Amniotic stem cell (primary cell): ENCODE measurements around the gene CAMK2A.

Experiments used
- DNase-seq: peaks from one replicate; lab custom pipeline; 2025; lab: John Stamatoyannopoulos, UW

The CAMK2A gene

DNA sequence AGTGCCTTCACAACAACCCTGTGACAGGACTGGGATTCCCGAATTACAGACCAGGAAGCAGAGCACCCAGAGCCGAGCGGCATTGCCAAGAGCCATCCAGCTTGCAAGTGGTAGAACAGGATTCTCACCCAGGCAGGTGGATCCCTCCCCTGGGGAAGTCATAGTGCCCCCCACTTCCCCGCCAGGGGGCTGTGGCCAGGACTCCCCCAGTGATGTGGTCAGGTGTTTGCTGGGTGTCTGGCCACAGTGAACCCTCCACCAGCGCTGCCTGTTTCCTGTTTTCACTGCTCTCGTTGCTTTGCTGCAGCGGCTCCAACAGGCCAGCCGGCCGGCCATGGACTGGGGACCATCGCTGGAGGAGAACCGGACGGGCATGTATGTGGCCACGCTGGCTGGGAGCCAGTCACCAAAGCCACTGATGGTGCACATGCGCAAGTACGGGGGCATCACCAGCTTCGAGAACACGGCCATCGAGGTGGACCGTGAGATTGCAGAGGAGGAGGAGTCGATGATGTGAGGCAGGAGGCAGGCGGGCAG lies 80.4 kb downstream of the CAMK2A start:
- no peak for DNase-seq

DNA sequence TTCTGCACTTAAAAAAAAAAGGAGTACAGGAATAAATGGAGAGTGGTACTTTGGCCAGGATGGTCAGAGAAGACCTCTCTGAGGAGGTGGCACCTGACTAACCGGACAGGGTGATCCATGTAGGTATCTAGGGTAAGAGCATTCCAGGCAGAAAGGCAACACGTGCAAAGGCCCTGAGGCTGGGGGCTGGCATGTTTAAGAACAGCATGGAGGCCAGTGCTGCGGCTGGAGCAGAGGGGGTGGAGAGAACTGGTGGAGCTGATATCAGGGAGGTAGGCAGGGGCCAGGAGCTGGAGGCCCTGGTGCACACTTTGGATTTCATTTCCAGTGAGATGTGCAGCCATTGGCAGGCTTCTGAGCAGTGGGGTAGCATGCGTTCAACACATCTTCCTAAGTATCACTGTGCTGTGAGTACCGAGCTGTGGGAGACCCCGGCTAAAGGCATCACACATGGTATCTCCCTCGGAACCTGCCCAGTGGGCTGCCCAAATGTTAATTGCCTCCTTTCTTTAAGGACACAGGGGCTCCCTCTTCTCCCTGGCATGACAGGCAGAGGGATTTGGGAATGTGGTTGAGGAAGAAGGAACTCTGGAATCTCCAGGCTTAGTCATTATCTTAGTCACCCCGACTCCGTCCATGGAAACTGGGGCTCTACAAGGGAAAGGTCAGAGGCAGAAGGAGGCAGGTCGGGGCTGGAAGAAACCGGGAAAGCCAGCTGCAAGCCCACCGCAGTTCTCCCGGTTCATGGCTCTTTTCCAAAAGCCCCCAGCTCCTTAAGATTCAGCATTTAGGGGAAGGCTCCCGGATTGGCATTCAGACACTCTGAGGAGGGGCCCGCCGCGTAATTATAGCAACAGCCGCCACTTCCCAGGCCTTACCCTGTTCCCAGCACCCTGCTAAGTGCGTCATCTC lies 81.1 kb downstream of the CAMK2A start:
- peak; percentile 42 for DNase-seq

- no peak for DNase-seq
Measured at GRCh38 chr5:150206779-150207115, 82.8 kb downstream of the CAMK2A start.

DNA sequence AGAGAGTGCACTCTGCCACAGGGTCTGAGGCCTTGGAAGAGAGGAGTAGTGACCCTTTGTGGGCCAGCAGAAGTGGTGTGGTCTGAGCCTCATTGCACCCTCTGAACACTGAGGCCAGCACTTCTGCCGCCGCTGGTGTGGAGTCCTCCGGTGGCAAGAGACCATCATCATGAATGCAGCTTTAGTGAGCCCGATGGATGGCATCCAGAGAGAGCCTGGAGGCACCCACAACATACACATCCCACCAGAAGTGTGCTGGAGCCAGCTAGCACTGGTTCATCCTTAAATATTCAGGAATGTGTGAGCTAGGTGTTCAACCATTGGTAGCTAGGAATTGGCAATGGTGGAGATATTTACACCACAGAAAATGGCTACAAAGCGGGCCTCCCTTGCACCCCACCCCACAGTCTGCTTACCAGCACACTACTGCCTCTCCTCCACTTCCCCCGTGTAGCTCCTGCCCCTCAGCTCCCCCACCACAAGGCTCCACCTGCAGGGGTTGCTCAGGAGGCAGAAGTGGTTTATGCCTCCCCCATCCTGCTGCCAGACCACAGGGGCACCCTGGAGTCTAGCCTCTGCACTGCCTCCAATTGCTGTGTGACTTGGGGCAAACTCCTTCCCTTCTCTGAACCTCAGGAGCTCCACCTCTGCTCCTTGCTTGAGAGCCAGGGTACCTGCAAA lies 83.3 kb downstream of the CAMK2A start:
- DNase-seq, result no peak

DNA sequence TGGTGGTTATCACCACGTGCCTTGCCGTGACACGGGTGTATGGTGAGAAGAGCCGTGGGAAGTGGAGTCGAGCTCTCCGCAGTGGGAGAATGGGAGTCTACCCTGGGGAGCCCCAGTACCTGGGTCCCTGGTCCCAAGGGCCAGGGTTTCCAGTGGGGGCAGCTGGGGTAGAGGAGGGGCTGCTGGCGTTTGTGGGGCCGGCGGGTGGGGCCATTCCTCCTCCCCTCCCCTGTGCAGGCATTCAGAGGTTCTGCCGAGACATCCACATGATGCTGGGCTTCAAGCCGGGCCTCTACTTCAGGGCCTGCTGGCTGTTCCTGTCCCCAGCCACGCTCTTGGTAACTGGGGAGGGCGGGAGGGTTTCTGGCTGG lies 85.0 kb downstream of the CAMK2A start:
- DNase-seq, result no peak

DNA sequence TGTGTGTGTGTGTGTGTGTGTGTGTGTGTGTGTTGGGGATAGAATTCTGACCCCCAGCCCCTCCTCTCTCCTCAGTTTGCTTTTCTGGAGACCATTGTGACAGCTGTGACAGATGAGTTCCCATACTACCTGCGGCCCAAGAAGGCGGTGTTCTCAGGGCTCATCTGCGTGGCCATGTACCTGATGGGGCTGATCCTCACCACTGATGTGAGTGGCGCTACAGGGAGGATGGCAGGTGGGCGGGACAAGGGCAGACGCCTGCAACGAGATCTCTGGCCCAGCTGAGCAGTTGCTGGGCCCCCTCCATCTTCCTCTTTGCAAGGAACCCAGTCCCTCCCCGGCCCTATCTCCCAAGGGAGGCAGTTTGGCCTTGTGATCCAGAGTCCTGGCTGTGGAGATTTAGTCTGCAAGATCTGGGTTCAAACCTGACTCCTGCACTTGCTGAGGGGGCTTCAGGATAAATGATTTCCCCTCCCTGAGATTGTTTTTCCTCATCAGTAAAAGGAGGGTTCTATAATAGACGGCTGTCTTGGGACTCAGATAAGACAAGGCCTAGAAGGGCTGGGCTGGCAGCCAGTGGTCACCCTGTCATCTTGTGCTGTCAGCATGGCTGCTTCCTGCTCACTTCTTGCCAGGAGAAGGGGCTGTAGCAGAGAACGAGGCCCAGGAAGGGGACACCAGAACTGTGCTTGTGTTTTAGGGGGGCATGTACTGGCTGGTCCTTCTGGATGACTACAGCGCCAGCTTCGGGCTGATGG lies 85.6 kb downstream of the CAMK2A start:
- no peak for DNase-seq

GRCh38 chr5:150202501-150202900 lies 87.1 kb downstream of the CAMK2A start:
- no peak for DNase-seq

- no peak for DNase-seq
Measured at GRCh38 chr5:150197476-150197875, 92.1 kb downstream of the CAMK2A start.

DNA sequence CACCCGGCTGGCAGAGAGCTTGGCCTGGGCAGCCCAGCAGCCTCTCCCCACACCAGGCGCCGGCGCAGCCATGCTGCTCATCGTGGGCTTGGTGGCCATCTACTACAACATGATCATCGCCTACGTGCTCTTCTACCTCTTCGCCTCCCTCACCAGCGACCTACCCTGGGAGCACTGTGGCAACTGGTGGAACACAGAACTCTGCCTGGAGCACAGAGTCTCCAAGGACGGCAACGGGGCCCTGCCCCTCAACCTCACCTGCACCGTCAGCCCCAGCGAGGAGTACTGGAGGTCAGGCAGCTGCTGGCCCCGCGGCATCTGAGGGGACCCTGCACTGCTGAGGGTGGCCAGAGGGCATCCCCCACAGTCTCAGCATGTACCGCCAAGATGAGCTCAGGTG lies 92.6 kb downstream of the CAMK2A start:
- DNase-seq, result no peak

- DNase-seq, result no peak
Measured at GRCh38 chr5:150196514-150196913, 93.1 kb downstream of the CAMK2A start.

DNA sequence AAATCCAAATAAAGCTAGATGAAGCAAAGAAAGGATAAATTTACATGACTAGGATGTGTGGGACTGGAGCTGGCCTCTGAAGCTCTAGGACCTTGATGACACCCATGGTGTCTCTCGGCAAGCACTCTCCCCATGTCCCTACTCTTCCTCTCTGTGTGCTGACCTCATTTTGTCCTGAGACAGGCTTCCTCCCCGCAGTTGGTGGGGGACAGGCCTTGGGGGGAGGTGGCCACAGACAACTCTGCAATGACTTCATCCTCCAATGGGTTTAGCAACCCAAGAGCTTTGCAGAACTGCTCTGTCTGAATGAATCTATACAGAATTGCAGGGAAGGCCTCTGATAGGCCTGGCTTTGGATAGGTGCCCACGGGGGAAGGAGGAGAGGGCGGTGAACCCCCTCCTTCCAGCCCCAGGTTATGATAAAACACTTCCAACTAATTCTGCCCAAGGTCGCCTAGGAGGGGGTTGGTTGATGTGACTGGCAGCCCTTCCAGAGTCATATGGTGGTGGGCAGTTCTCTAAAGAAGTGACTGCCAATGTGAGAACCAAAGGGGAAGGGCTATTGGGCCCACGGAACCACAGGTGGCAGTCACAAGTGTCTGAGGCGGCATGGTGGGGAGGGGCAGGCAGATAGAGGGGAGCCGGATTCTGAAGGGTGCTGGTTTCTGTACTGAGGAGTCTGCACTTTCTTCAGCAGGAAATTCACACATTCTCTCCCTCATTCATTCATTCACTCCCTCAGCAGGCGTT lies 93.7 kb downstream of the CAMK2A start:
- DNase-seq, result no peak

DNA sequence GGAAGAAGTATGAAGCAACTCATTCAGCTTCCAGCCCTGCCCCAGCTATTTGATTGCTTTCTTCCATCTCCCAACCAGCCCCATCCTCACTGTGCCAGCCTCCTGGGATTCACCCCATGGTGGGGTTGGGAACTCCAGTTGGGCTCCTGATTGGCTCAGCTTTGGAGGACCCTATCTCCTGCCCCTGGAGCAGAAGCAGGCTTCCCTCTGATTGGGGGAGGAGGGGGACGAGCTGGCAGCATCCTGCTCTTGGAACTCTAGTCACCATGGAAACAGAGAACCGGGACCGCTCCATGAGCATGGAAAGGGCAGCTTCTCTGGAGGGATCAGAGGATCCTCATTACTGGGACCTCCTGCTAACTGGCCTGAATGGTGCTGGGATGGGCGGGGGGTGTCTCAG lies 97.1 kb downstream of the CAMK2A start:
- DNase-seq, result no peak

- DNase-seq, result no peak
Measured at GRCh38 chr5:150190987-150191386, 98.6 kb downstream of the CAMK2A start.

GRCh38 chr5:150190503-150190979 lies 99.0 kb downstream of the CAMK2A start:
- no peak for DNase-seq

- DNase-seq, result no peak
Measured at GRCh38 chr5:150189728-150190502, 99.7 kb downstream of the CAMK2A start, which contains the start of gene SLC6A7. Gene SLC6A7 (plus strand): TSS chr5:150190062. CDS start chr5:150190328, 266 bp downstream.

DNA sequence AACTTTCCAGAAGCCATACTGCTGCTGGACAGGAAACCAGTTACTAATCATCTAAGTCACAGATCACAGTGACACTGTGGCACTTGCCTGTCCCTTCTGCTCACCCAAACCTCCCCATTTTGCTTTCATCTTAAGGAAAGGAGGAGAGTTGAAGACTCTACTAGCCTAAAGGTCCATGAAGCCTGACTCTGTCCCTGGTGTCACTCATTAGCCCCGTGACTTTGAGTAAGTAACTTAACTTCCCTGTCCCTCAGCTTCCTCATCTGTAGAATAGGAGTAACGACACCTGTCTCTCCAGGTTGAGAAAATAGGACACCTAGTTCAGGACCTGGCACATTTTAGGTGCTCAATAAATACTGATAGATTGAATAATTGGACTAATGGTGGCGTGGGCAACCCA lies 100.2 kb downstream of the CAMK2A start:
- DNase-seq, result no peak

DNA sequence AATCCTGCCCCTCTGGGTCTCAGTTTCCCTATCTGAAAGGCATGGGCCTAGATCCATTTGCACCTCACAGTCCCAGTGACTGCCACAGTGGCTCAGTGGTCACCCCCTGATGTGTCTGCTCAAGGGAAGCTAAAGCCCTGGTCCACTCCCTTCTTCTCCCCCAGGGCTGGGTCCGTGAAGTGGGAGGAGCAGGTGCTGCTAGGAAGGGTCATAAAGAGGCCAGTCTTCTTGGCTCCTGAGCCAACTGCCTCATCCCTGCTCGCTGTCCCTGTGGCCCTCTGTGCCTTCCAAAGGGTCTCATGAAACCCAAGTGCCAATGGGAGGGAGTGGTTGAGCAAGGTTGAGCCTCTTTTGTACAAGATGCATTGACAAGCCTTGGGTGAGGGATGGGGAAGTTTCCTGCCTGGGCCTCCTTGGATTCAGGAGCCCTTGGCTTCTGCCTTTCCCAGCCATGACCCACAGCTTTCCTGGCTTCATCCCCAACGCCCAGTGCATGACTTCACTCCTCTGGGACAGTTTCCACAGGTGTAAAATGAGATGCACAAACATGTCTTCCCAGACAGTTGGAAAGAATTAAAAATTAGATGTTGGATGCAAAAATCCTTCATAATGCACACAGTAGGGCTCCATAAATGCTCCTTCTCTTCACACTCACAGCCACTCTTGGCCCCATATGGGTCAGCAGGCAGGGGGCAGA lies 101.3 kb downstream of the CAMK2A start:
- DNase-seq, result no peak

GRCh38 chr5:150186897-150187296 lies 102.7 kb downstream of the CAMK2A start:
- DNase-seq, result no peak

GRCh38 chr5:150186137-150186536 lies 103.4 kb downstream of the CAMK2A start:
- DNase-seq, result no peak
